ENCODE data around the gene SYT17. TPM values are rescaled to one million over a fixed set of nuclear protein-coding genes. Genes with fewer than 3 reads are reported as not detected.

Gene SYT17
- total and polyA plus RNA-seq, 10 of the 15 experiments (the other 5 are each of a cell fraction or from before 2014, with no cell fraction given) = 3.7 to 12.3 (median 5.0) TPM

- TF ChIP-seq CREB1 (IDR thresholded peaks at IDR 0.05; ENCODE audit: low read depth) = no peak
- TF ChIP-seq ZBTB4 (CRISPR knock-in tag; IDR thresholded peaks at IDR 0.05) = no peak
These were observed 110.4 kb downstream of the SYT17 start (continued) for GRCh38 chr16:19278403-19278802.

GRCh38 chr16:19281246-19281645 lies 113.2 kb downstream of the SYT17 start:
- H3K79me2 ChIP-seq (ENCODE audit: control insufficient read depth, insufficient read depth, low read length) = no peaks in the 10 kb centered on the region
- ChIA-PET POLR2A (no interaction called here), RAD21 (ENCODE audit: unreplicated experiment) (no interaction called here), SMC1A (ENCODE audit: uncharacterized antibody, unreplicated experiment) (interaction anchor here (1.1 kb wide), 1 partner anchor 11 kb away, joined by 4 read pairs; no protein-coding TSS in a partner anchor), CTCF (interaction anchor here (0.5 kb wide), 1 partner anchor 136 kb away, joined by 4 read pairs; no protein-coding TSS in a partner anchor)
- no TSS peak for BruUV-seq (replicated peaks)
- H3K4me3 ChIP-seq = no peak overlapping the region
- no peak overlapping the region for H3K9ac ChIP-seq (ENCODE audit: control insufficient read depth, insufficient read depth, low read length)
- H2AFZ ChIP-seq (ENCODE audit: control insufficient read depth, low read depth, low read length) = no peak overlapping the region
- H3K9me3 ChIP-seq (replicated peaks; ENCODE audit: control insufficient read depth, insufficient read depth, low read length) = no peaks in the 10 kb centered on the region
- no peak for DNase-seq (ENCODE audit: low read depth, low spot score)
- FAIRE-seq = no peak
- no peak overlapping the region for H3K4me2 ChIP-seq (ENCODE audit: control insufficient read depth, insufficient read depth)
- no peaks in the 10 kb centered on the region; a peak in 1 of 4 replicates for H3K27me3 ChIP-seq (replicated peaks in 1 of 2; ENCODE audit: control insufficient read depth in 2 of 2, insufficient read depth in 2 of 2, low read length in 1 of 2)
- no peaks in the 10 kb centered on the region for H3K4me1 ChIP-seq (ENCODE audit: control insufficient read depth, insufficient read depth, low read length)
- no peak for ATAC-seq
- in situ Hi-C loops (cut with MboI) = no loop called here
- 97% methylated on average over 2 of the region's 2 CpGs for WGBS (ENCODE audit: insufficient coverage, insufficient replicate concordance, low lambda C conversion rate, missing lambda C conversion rate)
- H4K20me1 ChIP-seq (ENCODE audit: control insufficient read depth, insufficient read depth) = no peaks in the 10 kb centered on the region
- intact Hi-C loops (cut with micrococcal nuclease; ENCODE audit: unreplicated experiment) = no loop called here
- H3K27ac ChIP-seq (ENCODE audit: control insufficient read depth, insufficient read depth) = no peak overlapping the region
- no peaks in the 10 kb centered on the region for H3K36me3 ChIP-seq (ENCODE audit: control insufficient read depth in 2 of 2, insufficient read depth in 2 of 2, low read length in 1 of 2)
- TF ChIP-seq POLR2AphosphoS2 (IDR thresholded peaks at IDR 0.05; ENCODE audit: low read depth, low read length) = no peak
- no peak for TF ChIP-seq FOXM1 (IDR thresholded peaks at IDR 0.05; ENCODE audit: low read depth, low read length)
- TF ChIP-seq IRF3 (IDR thresholded peaks at IDR 0.05) = no peak
- TF ChIP-seq IKZF2 (IDR thresholded peaks at IDR 0.05) = no peak
- no peak for TF ChIP-seq SKIL (IDR thresholded peaks at IDR 0.05; ENCODE audit: low read depth, poor library complexity, severe bottlenecking)
- no peak for TF ChIP-seq PAX8 (IDR thresholded peaks at IDR 0.05)
- TF ChIP-seq MYB (IDR thresholded peaks at IDR 0.05; ENCODE audit: borderline replicate concordance, low read depth, low read length) = no peak
- TF ChIP-seq NBN (IDR thresholded peaks at IDR 0.05) = no peak
- no peak for TF ChIP-seq HDGF (IDR thresholded peaks at IDR 0.05)
- no peak for TF ChIP-seq CBFB (IDR thresholded peaks at IDR 0.05; ENCODE audit: low read depth)
- TF ChIP-seq PAX5 (IDR thresholded peaks at IDR 0.05; ENCODE audit: borderline replicate concordance, low read depth, low read length) = no peak
- TF ChIP-seq GABPA (IDR thresholded peaks at IDR 0.05; ENCODE audit: low read depth) = no peak
- TF ChIP-seq BHLHE40 (IDR thresholded peaks at IDR 0.05; ENCODE audit: borderline replicate concordance in 1 of 2, low read depth in 2 of 2, low read length in 1 of 2) = no peak
- no peak for TF ChIP-seq E2F4 (IDR thresholded peaks at IDR 0.05; ENCODE audit: low read depth, low read length)
- no peak for TF ChIP-seq BCL11A (IDR thresholded peaks at IDR 0.05; ENCODE audit: low read depth, low read length)
- TF ChIP-seq SIN3A (IDR thresholded peaks at IDR 0.05; ENCODE audit: low read depth, low read length) = no peak

All from GM12878 (cell line).